CD14-positive monocyte (primary cell): ENCODE data around the gene NADK. TPM values are rescaled to one million over a fixed set of nuclear protein-coding genes. Genes with fewer than 3 reads are reported as not detected.
"Not testable (repeated sequence)": the region's sequence is repeated elsewhere in the genome, so short reads cannot be mapped to it uniquely, and the experiment has no call there.

Source experiments
- DNase-seq, 3 donors: peaks; one replicate each; pipeline ENCODE4 v3.0.0-alpha.2; 2011 to 2022
- H2AFZ ChIP-seq: 2 replicates; pipeline ENCODE4 v1.6.0; 2012; ENCODE audit warnings: mild to moderate bottlenecking, low read depth, low read length, inconsistent platforms; ENCODE audit not compliant: insufficient read depth, poor library complexity, severe bottlenecking
- H3K27ac ChIP-seq, 2 donors: 1 replicate in 1 of 2; 2 replicates in 1 of 2; pipeline ENCODE4 v1.5.1; 2012 to 2013; ENCODE audit warnings: low read length in 2 of 2, control low read depth in 1 of 2, inconsistent platforms in 1 of 2, low read depth in 1 of 2, mild to moderate bottlenecking in 1 of 2
- H3K27me3 ChIP-seq, 2 donors: one replicate each; pipeline versions ENCODE4 v1.6.0 to v1.6.1; 2011 to 2013; ENCODE audit warnings: low read length in 2 of 2; ENCODE audit not compliant: control insufficient read depth in 2 of 2, insufficient read depth in 2 of 2
- H3K36me3 ChIP-seq, 2 donors: replicated peaks in 1 of 2; 1 replicate in 1 of 2; 2 replicates in 1 of 2; pipeline versions ENCODE4 v1.5.1 to v1.6.1; 2012 to 2013; ENCODE audit warnings: low read length in 2 of 2, control low read depth in 1 of 2, inconsistent platforms in 1 of 2, mild to moderate bottlenecking in 1 of 2; ENCODE audit not compliant: insufficient read depth in 2 of 2, control insufficient read depth in 1 of 2
- H3K4me1 ChIP-seq, 2 donors: 1 replicate in 1 of 2; 2 replicates in 1 of 2; pipeline versions ENCODE4 v1.5.1 to v1.6.1; 2012 to 2013; ENCODE audit warnings: low read length in 2 of 2, control low read depth in 1 of 2, inconsistent platforms in 1 of 2, mild to moderate bottlenecking in 1 of 2, moderate library complexity in 1 of 2; ENCODE audit not compliant: insufficient read depth in 2 of 2, control insufficient read depth in 1 of 2
- H3K4me2 ChIP-seq: replicated peaks from 2 replicates; pipeline ENCODE3; 2012; ENCODE audit warnings: low read length, moderate library complexity, mild to moderate bottlenecking; ENCODE audit not compliant: poor library complexity, severe bottlenecking; ENCODE audit errors: extremely low read depth
- H3K4me3 ChIP-seq, 3 experiments: fragments of 200-600 bp in 1 of 3; sonication (generic) in 1 of 3; replicated peaks in 1 of 3; 1 replicate in 2 of 3; 2 replicates in 1 of 3; pipeline ENCODE4 v1.5.1; 2011 to 2013; ENCODE audit warnings: low read length in 3 of 3, mild to moderate bottlenecking in 3 of 3, control low read depth in 2 of 3, low read depth in 2 of 3, inconsistent platforms in 1 of 3, moderate library complexity in 1 of 3
- H3K79me2 ChIP-seq: 2 replicates; pipeline ENCODE4 v1.6.0; 2012; ENCODE audit warnings: mild to moderate bottlenecking, control low read depth, inconsistent platforms, low read length, moderate library complexity; ENCODE audit not compliant: insufficient read depth
- H3K9ac ChIP-seq: 2 replicates; pipeline ENCODE4 v1.6.0; 2017; ENCODE audit warnings: low read length, mild to moderate bottlenecking; ENCODE audit not compliant: insufficient read depth, poor library complexity, severe bottlenecking
- H3K9me3 ChIP-seq, 2 donors: replicated peaks in 1 of 2; 1 replicate in 1 of 2; 2 replicates in 1 of 2; pipeline versions ENCODE4 v1.5.1 to v1.6.1; 2012 to 2013; ENCODE audit warnings: low read length in 2 of 2, control low read depth in 1 of 2; ENCODE audit not compliant: control insufficient read depth in 1 of 2, insufficient read depth in 1 of 2
- H4K20me1 ChIP-seq: 2 replicates; pipeline ENCODE4 v1.6.0; 2012; ENCODE audit warnings: mild to moderate bottlenecking, low read length, control low read depth, moderate library complexity; ENCODE audit not compliant: insufficient read depth
- H3K27ac Mint-ChIP-seq, 7 donors: one replicate each; pipeline ENCODE4 v1.8.0; 2020; ENCODE audit warnings: mild to moderate bottlenecking in 7 of 7, mixed read lengths in 7 of 7, moderate library complexity in 6 of 7, inconsistent platforms in 2 of 7
- H3K27me3 Mint-ChIP-seq, 3 donors: one replicate each; pipeline ENCODE4 v1.8.0; 2021 to 2022; ENCODE audit warnings: low read depth in 3 of 3, mild to moderate bottlenecking in 3 of 3, mixed read lengths in 3 of 3, moderate library complexity in 3 of 3, inconsistent platforms in 1 of 3
- H3K36me3 Mint-ChIP-seq, 2 donors: one replicate each; pipeline ENCODE4 v1.8.0; 2020; ENCODE audit warnings: mixed read lengths in 2 of 2, inconsistent platforms in 1 of 2, mild to moderate bottlenecking in 1 of 2
- H3K4me1 Mint-ChIP-seq: one replicate; pipeline ENCODE4 v1.8.0; 2020; ENCODE audit warnings: mild to moderate bottlenecking, mixed read lengths
- H3K4me3 Mint-ChIP-seq, 2 donors: one replicate each; pipeline ENCODE4 v1.8.0; 2020; ENCODE audit warnings: mild to moderate bottlenecking in 2 of 2, mixed read lengths in 2 of 2, moderate library complexity in 1 of 2
- H3K9me3 Mint-ChIP-seq, 7 donors: one replicate each; pipeline ENCODE4 v1.8.0; 2020 to 2022; ENCODE audit warnings: mixed read lengths in 7 of 7, mild to moderate bottlenecking in 6 of 7, moderate library complexity in 6 of 7, inconsistent platforms in 2 of 7
- WGBS: methylation state at CpG from one replicate; pipeline ENCODE4 v1.1.5; 2013; ENCODE audit warnings: missing lambda C conversion rate; ENCODE audit not compliant: insufficient coverage; 5-methylcytosine and 5-hydroxymethylcytosine counted together
- intact Hi-C, 2 donors: fragments of 100-400 bp; cut with micrococcal nuclease; formaldehyde crosslinking; loops; one replicate each; pipeline versions ENCODE4 v1.15.0 to v1.15.1; 2023
- polyA plus RNA-seq, 3 donors: library from polyadenylated mRNA; depleted of rRNA in 1 of 3; unstranded in 2 of 3; stranded (reverse) in 1 of 3; fragments of 300-500 nt in 2 of 3; fragments of >200 nt in 1 of 3; fragmentation: Illumina TruSeq in 2 of 3; gene quantifications; 1 replicate in 2 of 3; 2 replicates in 1 of 3; pipeline ENCODE4 v1.2.3, GENCODE V29; 2012 to 2021

The NADK gene
- polyA plus RNA-seq, 3 donors, result 175 to 425 (median 235) TPM

DNA sequence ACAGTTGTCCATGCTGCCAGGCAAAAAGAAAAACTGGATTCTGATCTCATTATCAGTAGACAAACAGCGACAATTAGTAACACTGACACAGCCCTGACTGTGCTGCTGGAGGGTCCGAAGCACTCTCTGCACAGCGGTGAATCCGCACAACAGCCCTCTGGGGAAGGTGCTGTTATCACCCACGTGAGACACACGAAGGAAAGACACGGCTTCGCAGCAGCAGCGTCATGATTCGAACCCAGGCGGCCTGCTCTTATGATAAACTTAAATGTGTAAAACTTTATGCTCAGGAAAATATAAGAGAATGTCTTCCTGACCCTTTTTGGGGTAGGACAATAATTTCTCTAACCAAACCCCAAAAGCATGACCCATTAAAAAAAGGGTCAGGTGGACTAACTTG is 35.7 kb downstream of the NADK start:
- not testable (repeated sequence) for H3K4me1 ChIP-seq, H3K9ac ChIP-seq, H3K4me3 ChIP-seq, H3K27me3 Mint-ChIP-seq, H3K36me3 ChIP-seq, H3K27ac Mint-ChIP-seq, H4K20me1 ChIP-seq, H3K9me3 ChIP-seq, DNase-seq, H3K27ac ChIP-seq, H3K27me3 ChIP-seq, H3K79me2 ChIP-seq, H3K9me3 Mint-ChIP-seq, H3K4me3 Mint-ChIP-seq, H3K4me2 ChIP-seq, H3K4me1 Mint-ChIP-seq, H2AFZ ChIP-seq
- intact Hi-C loops, result loop anchor here (10.0 kb wide), 1 partner anchor 48 kb away; the partner anchor contains the start of gene SLC35E2B (in 2 of the 2)
- WGBS, result 82% methylated on average over 4 of the region's 11 CpGs
- peaks cover 9 to 32% of the 10 kb centered on the region in 2 donors for H3K36me3 Mint-ChIP-seq

DNA sequence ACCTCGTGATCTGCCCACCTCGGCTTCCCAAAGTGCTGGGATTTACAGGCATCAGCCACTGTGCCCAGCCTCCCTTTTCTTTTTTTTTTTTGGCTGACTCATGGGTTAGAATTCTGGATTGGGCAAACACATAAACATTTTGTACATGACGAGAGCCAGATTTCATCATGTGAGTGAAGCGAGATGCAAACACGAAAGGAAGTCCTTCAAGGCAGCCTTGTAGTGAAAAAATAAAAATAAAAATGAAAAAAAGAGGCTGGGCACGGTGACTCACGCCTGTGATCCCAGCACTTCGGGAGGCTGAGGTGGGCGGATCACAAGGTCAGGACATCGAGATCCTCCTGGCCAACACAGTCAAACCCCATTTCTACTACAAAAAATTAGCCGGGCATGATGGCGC is 37.3 kb downstream of the NADK start:
- H3K4me3 Mint-ChIP-seq, result not testable (repeated sequence)
- peak in 1 of 3 donors; percentile 29 for DNase-seq
- WGBS, result 83% methylated on average over 1 of the region's 12 CpGs

GRCh38 chr1:1738799-1739337 is 39.4 kb downstream of the NADK start:
- H3K4me2 ChIP-seq, H3K79me2 ChIP-seq, H3K9me3 Mint-ChIP-seq, H4K20me1 ChIP-seq, H2AFZ ChIP-seq, H3K4me3 ChIP-seq, intact Hi-C loops, H3K27ac Mint-ChIP-seq, DNase-seq, H3K4me1 Mint-ChIP-seq, H3K4me3 Mint-ChIP-seq, H3K27me3 Mint-ChIP-seq, H3K27me3 ChIP-seq, H3K9ac ChIP-seq, H3K9me3 ChIP-seq, H3K27ac ChIP-seq, H3K4me1 ChIP-seq: not testable (repeated sequence)
- no CpG with 5 or more reads among the region's 22 CpGs for WGBS
- H3K36me3 ChIP-seq, result peaks cover 4 to 13% of the 10 kb centered on the region in 2 donors
- peaks cover 25 to 66% of the 10 kb centered on the region in 2 donors for H3K36me3 Mint-ChIP-seq

More for the DNA sequence above, 37.3 kb downstream of the NADK start:
- H3K27me3 ChIP-seq, H3K4me2 ChIP-seq, H4K20me1 ChIP-seq, H3K9me3 ChIP-seq, H3K4me1 Mint-ChIP-seq, H3K9ac ChIP-seq, H3K36me3 ChIP-seq, H3K4me3 ChIP-seq, H3K27me3 Mint-ChIP-seq, H3K27ac ChIP-seq, H3K79me2 ChIP-seq, H2AFZ ChIP-seq, H3K9me3 Mint-ChIP-seq, H3K4me1 ChIP-seq: not testable (repeated sequence)
- Mint-ChIP-seq H3K36me3 (peaks cover 13 to 47% of the 10 kb centered on the region in 2 donors), H3K27ac (peak overlapping the region in 6 of 7 donors; percentile 53 to 73 (median 66))
- intact Hi-C loops, result loop anchor here (10.0 kb wide), 1 partner anchor 46 kb away; the partner anchor contains the start of gene SLC35E2B (in 2 of the 2)

DNA sequence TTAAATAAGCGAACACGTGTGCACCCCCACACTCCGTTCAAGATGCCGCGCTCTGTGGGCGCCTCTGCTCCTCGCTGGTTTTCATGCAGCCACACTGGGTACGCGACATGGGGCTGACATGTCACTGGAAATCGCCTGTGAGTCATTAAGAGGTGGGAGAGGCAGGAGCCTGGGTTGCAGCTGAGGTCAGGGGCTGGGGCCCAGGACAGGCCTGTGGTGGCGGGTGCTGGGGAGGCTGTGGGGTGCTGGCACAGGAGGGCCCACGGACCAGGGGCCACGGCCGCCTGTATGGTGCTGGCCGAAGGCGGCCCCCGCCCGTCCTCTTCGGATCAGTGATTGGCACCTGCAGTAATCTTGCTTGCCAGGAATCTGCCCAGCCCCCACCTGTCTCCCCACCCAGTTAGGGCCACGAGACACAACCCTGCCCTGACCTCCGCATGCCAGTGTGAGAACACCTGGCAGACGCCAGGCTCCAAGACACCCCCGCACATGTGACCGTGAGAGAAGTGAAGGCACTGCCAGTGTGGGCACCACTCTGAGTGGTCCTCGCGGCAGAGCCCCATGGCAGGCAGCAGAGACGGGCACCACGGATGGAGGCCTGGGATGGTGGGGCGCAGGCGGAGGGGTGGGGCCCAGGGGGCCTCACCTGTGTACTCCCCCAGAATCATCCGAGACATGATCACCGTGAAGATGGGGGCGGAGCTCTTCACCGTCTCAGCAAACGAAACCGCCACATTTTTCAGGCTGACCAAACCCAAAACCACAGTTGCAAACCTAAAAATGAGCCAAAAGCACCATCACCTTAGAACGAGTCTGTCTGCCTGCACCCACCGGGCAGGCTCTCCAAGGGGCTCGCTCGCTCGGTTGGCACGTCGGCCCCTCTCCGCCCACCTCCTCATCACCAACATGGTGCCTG is 40.3 kb downstream of the NADK start:
- peak overlapping the region in 1 of 7 donors; percentile 82 for H3K27ac Mint-ChIP-seq
- H3K4me1 ChIP-seq, H3K9me3 ChIP-seq, H2AFZ ChIP-seq, H4K20me1 ChIP-seq, H3K9me3 Mint-ChIP-seq, H3K27me3 ChIP-seq, H3K4me2 ChIP-seq, H3K27me3 Mint-ChIP-seq, H3K4me3 ChIP-seq, H3K9ac ChIP-seq, intact Hi-C loops, H3K79me2 ChIP-seq, H3K4me1 Mint-ChIP-seq, H3K4me3 Mint-ChIP-seq, H3K27ac ChIP-seq, DNase-seq: not testable (repeated sequence)
- peaks cover 27 to 73% of the 10 kb centered on the region in 2 donors for H3K36me3 Mint-ChIP-seq
- H3K36me3 ChIP-seq, result peaks cover 5 to 16% of the 10 kb centered on the region in 2 donors
- 91% methylated on average over 9 of the region's 44 CpGs for WGBS
